Epithelial cell of esophagus (primary cell): Measurements from ENCODE around the gene TNFSF11.

Source experiments
- DNase-seq: peaks from one replicate; pipeline ENCODE4 v3.0.0; 2010; ENCODE audit warnings: low read depth
- H3K4me3 ChIP-seq: 2 replicates; pipeline ENCODE4 v1.5.1; 2011; ENCODE audit warnings: mild to moderate bottlenecking, low read length, control low read depth
- TF ChIP-seq, protein P1 (sequence below): IDR thresholded peaks from 2 replicates; pipeline ENCODE4 v1.5.1; 2011; ENCODE audit warnings: low read depth, mild to moderate bottlenecking, low read length, control low read depth, inconsistent platforms; ENCODE audit not compliant: insufficient read depth; ENCODE audit errors: missing control alignments

The TNFSF11 gene

DNA sequence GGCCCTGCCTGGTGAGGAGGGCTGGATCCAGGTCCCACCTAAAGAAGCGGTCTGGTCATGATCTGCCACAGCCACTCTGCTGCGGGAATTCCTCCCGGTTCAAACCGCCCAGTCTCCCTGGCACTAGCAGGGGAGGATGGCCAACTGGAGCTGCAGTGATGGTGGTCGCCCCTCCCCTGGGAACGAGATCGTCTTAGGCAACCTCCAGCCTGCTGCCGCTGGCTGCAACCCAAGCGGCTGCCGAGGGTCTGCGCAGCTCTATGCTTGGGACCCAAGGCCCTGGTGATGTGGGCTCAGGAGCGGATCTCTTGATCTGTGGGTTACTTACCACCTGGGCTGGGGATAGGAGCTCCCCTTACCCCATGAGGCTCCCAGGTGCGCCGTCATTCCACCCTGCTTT is 69.1 kb downstream of the TNFSF11 start:
- no peak overlapping the region for H3K4me3 ChIP-seq
- TF ChIP-seq, protein P1, sequence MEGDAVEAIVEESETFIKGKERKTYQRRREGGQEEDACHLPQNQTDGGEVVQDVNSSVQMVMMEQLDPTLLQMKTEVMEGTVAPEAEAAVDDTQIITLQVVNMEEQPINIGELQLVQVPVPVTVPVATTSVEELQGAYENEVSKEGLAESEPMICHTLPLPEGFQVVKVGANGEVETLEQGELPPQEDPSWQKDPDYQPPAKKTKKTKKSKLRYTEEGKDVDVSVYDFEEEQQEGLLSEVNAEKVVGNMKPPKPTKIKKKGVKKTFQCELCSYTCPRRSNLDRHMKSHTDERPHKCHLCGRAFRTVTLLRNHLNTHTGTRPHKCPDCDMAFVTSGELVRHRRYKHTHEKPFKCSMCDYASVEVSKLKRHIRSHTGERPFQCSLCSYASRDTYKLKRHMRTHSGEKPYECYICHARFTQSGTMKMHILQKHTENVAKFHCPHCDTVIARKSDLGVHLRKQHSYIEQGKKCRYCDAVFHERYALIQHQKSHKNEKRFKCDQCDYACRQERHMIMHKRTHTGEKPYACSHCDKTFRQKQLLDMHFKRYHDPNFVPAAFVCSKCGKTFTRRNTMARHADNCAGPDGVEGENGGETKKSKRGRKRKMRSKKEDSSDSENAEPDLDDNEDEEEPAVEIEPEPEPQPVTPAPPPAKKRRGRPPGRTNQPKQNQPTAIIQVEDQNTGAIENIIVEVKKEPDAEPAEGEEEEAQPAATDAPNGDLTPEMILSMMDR: no peak
- no peak for DNase-seq

GRCh38 chr13:42644841-42645240 is 70.9 kb downstream of the TNFSF11 start:
- TF ChIP-seq, protein P1: no peak
- no peak for DNase-seq
- no peak overlapping the region for H3K4me3 ChIP-seq

GRCh38 chr13:42645717-42646116 is 71.8 kb downstream of the TNFSF11 start:
- TF ChIP-seq, protein P1: no peak
- no peak overlapping the region for H3K4me3 ChIP-seq
- DNase-seq: no peak

GRCh38 chr13:42649141-42649540 is 75.2 kb downstream of the TNFSF11 start:
- DNase-seq: no peak
- no peak overlapping the region for H3K4me3 ChIP-seq
- TF ChIP-seq, protein P1: no peak

- no peak for DNase-seq
- no peak overlapping the region for H3K4me3 ChIP-seq
- TF ChIP-seq, protein P1: no peak
Measured at GRCh38 chr13:42649831-42650230, 75.9 kb downstream of the TNFSF11 start.

DNA sequence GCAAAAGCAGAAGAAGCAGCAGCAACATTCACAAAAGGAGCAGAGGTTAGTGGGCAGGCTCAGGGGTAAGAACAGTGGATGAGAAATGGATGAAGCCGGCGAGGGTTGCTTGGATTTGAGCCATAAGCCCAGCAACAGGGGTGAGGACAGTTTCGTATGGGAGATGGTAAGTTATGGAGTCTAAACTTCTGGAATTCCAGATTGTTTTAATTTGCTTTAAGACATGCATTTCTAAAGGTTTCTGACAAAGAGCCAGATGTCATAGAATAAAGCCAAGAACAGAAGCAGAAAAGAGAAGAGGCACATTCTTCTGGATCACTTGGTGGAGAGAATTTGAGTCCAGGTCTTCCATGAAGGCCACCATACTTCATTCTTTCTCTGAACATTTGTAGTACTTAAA is 76.6 kb downstream of the TNFSF11 start:
- DNase-seq: no peak

GRCh38 chr13:42651936-42652641 is 78.1 kb downstream of the TNFSF11 start:
- no peak for DNase-seq
- no peak overlapping the region for H3K4me3 ChIP-seq
- TF ChIP-seq, protein P1: no peak

More for the DNA sequence above, 76.6 kb downstream of the TNFSF11 start:
- TF ChIP-seq, protein P1: no peak
- no peak overlapping the region for H3K4me3 ChIP-seq
